WTC11 (cell line): Measurements from ENCODE around the gene RIN3. TPM values are rescaled to one million over a fixed set of nuclear protein-coding genes. Genes with fewer than 3 reads are reported as not detected.

Experiments
- ATAC-seq: fragments of 200-7000 bp; cut with Tn5 transposase; 2 replicates; pipeline ENCODE4 v1.10.0; 2021; ENCODE audit warnings: mild to moderate bottlenecking, moderate library complexity
- CTCF ChIA-PET: fragments of 300-600 bp; sonication (Branson Sonifier 250); formaldehyde crosslinking; loops from one replicate; lab custom pipeline; 2021; ENCODE audit warnings: antibody characterized with exemption; lab: Charles Lee
- POLR2A ChIA-PET: fragments of 350-600 bp; sonication (Branson Sonifier 250); formaldehyde crosslinking; loops from one replicate; lab custom pipeline; 2021; ENCODE audit warnings: antibody characterized with exemption; lab: Charles Lee
- DNase-seq: peaks from one replicate; pipeline ENCODE4 v3.0.0; 2021; ENCODE audit warnings: low spot score
- H3K27ac Mint-ChIP-seq: 2 replicates; pipeline ENCODE4 v1.8.0; 2021; ENCODE audit warnings: mixed read lengths
- H3K27me3 Mint-ChIP-seq: 2 replicates; pipeline ENCODE4 v1.8.0; 2021; ENCODE audit warnings: low read depth, mild to moderate bottlenecking, moderate library complexity, mixed read lengths
- H3K36me3 Mint-ChIP-seq: 2 replicates; pipeline ENCODE4 v1.8.0; 2021; ENCODE audit warnings: mixed read lengths
- H3K4me1 Mint-ChIP-seq: 2 replicates; pipeline ENCODE4 v1.8.0; 2022; ENCODE audit warnings: mixed read lengths
- H3K4me3 Mint-ChIP-seq: 2 replicates; pipeline ENCODE4 v1.8.0; 2021; ENCODE audit warnings: mild to moderate bottlenecking, moderate library complexity, mixed read lengths
- H3K9me3 Mint-ChIP-seq: 2 replicates; pipeline ENCODE4 v1.8.0; 2021; ENCODE audit warnings: mixed read lengths
- AR ChIP-seq: fragments of 250-450 bp; sonication (Bioruptor Pico); IDR thresholded peaks from 2 replicates; pipeline ENCODE4 v1.9.0; 2021; ENCODE audit warnings: mild to moderate bottlenecking
- ATF3 ChIP-seq: sonication (generic); formaldehyde crosslinking; conservative IDR thresholded peaks from 2 replicates; pipeline ENCODE4 v1.8.1; 2022; ENCODE audit warnings: mild to moderate bottlenecking, missing genetic modification reagents
- CBFB ChIP-seq: sonication (generic); formaldehyde crosslinking; IDR thresholded peaks from 2 replicates; pipeline ENCODE4 v1.8.1; 2022; ENCODE audit warnings: mild to moderate bottlenecking, low read depth, missing genetic modification reagents
- CREM ChIP-seq: sonication (generic); formaldehyde crosslinking; IDR thresholded peaks from 2 replicates; pipeline ENCODE4 v1.8.1; 2022; ENCODE audit warnings: mild to moderate bottlenecking, missing genetic modification reagents, moderate library complexity
- E2F4 ChIP-seq: sonication (generic); formaldehyde crosslinking; IDR thresholded peaks from 2 replicates; pipeline ENCODE4 v1.8.1; 2022; ENCODE audit warnings: low read depth, mild to moderate bottlenecking, moderate library complexity, missing genetic modification reagents, borderline replicate concordance
- E2F5 ChIP-seq: sonication (generic); formaldehyde crosslinking; IDR thresholded peaks from 2 replicates; pipeline ENCODE4 v1.8.1; 2022; ENCODE audit warnings: mild to moderate bottlenecking, moderate library complexity, missing genetic modification reagents
- FOXP4 ChIP-seq: sonication (generic); formaldehyde crosslinking; IDR thresholded peaks from 2 replicates; pipeline ENCODE4 v1.8.0; 2022; ENCODE audit warnings: mild to moderate bottlenecking, missing genetic modification reagents
- MYBL2 ChIP-seq: sonication (generic); formaldehyde crosslinking; IDR thresholded peaks from 2 replicates; pipeline ENCODE4 v1.8.1; 2023; ENCODE audit warnings: mild to moderate bottlenecking, moderate library complexity, missing genetic modification reagents
- NFYB ChIP-seq: sonication (generic); formaldehyde crosslinking; conservative IDR thresholded peaks from 2 replicates; pipeline ENCODE4 v1.8.0; 2022; ENCODE audit warnings: low read depth, missing genetic modification reagents
- NR3C1 ChIP-seq: sonication (generic); formaldehyde crosslinking; conservative IDR thresholded peaks from 2 replicates; pipeline ENCODE4 v1.8.1; 2023; ENCODE audit warnings: low read depth, mild to moderate bottlenecking, missing genetic modification reagents
- SOX15 ChIP-seq: fragments of 250-450 bp; sonication (Bioruptor Pico); IDR thresholded peaks from 2 replicates; pipeline ENCODE4 v1.9.0; 2021; ENCODE audit warnings: mild to moderate bottlenecking
- SP1 ChIP-seq: sonication (generic); formaldehyde crosslinking; conservative IDR thresholded peaks from 2 replicates; pipeline ENCODE4 v1.8.1; 2022; ENCODE audit warnings: missing genetic modification reagents
- TEAD4 ChIP-seq: sonication (generic); formaldehyde crosslinking; IDR thresholded peaks from 2 replicates; pipeline ENCODE4 v1.8.0; 2022; ENCODE audit warnings: mild to moderate bottlenecking, missing genetic modification reagents
- TP53 ChIP-seq: sonication (generic); formaldehyde crosslinking; IDR thresholded peaks from 2 replicates; pipeline ENCODE4 v1.8.1; 2023; ENCODE audit warnings: mild to moderate bottlenecking, missing genetic modification reagents
- ZBTB43 ChIP-seq: sonication (generic); formaldehyde crosslinking; IDR thresholded peaks from 2 replicates; pipeline ENCODE4 v1.8.1; 2023; ENCODE audit warnings: mild to moderate bottlenecking, missing genetic modification reagents
- ZNF425 ChIP-seq: fragments of 250-450 bp; sonication (Bioruptor Pico); conservative IDR thresholded peaks from 2 replicates; pipeline ENCODE4 v1.9.0; 2021; ENCODE audit warnings: mild to moderate bottlenecking
- total RNA-seq: library from RNA; stranded (reverse); gene quantifications from 3 replicates; pipeline ENCODE4 v1.2.3, GENCODE V29; 2021

The RIN3 gene
- total RNA-seq, 1 experiment from 2014 or later: 3.3 TPM

- H3K9me3 Mint-ChIP-seq: peaks cover 21% of the 10 kb centered on the region
- CTCF ChIA-PET: interaction anchor here (0.6 to 3.1 kb wide), 2 partner anchors 17 to 39 kb away, joined by 3 to 16 read pairs; no protein-coding TSS in a partner anchor
- ATAC-seq: no peak
- H3K36me3 Mint-ChIP-seq: peaks cover 17% of the 10 kb centered on the region
- POLR2A ChIA-PET: no interaction called here
- no peaks in the 10 kb centered on the region; the same call in 1 of the 2 replicates for H3K27me3 Mint-ChIP-seq
- no peak for TF ChIP-seq TP53
- TF ChIP-seq NFYB (CRISPR knock-in tag): no peak
- TF ChIP-seq SP1 (CRISPR knock-in tag): no peak
- no peak for TF ChIP-seq ZBTB43
- no peak for TF ChIP-seq NR3C1
- TF ChIP-seq FOXP4 (CRISPR knock-in tag): no peak
- TF ChIP-seq ZNF425 (CRISPR knock-in tag): no peak
- no peak for TF ChIP-seq TEAD4 (CRISPR knock-in tag)
- no peak for TF ChIP-seq E2F4
- no peak for TF ChIP-seq E2F5 (CRISPR knock-in tag)
- TF ChIP-seq MYBL2 (CRISPR knock-in tag): no peak
- no peak for TF ChIP-seq SOX15 (CRISPR knock-in tag)
- no peak for TF ChIP-seq ATF3 (CRISPR knock-in tag)
- no peak for TF ChIP-seq AR
- no peak for TF ChIP-seq CBFB (CRISPR knock-in tag)
- TF ChIP-seq CREM (CRISPR knock-in tag): no peak
- H3K4me1 Mint-ChIP-seq: peaks cover 20% of the 10 kb centered on the region
- no peak overlapping the region for H3K4me3 Mint-ChIP-seq
- no peak for DNase-seq
- no peak overlapping the region for H3K27ac Mint-ChIP-seq
These were observed 117.5 kb downstream of the RIN3 start for GRCh38 chr14:92631098-92631497.
